ENCODE results near the gene PRDM16.

- TF ChIP-seq EP300 (IDR thresholded peaks at IDR 0.05; ENCODE audit: low read depth), result no peak
- TF ChIP-seq, protein P1, sequence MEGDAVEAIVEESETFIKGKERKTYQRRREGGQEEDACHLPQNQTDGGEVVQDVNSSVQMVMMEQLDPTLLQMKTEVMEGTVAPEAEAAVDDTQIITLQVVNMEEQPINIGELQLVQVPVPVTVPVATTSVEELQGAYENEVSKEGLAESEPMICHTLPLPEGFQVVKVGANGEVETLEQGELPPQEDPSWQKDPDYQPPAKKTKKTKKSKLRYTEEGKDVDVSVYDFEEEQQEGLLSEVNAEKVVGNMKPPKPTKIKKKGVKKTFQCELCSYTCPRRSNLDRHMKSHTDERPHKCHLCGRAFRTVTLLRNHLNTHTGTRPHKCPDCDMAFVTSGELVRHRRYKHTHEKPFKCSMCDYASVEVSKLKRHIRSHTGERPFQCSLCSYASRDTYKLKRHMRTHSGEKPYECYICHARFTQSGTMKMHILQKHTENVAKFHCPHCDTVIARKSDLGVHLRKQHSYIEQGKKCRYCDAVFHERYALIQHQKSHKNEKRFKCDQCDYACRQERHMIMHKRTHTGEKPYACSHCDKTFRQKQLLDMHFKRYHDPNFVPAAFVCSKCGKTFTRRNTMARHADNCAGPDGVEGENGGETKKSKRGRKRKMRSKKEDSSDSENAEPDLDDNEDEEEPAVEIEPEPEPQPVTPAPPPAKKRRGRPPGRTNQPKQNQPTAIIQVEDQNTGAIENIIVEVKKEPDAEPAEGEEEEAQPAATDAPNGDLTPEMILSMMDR (IDR thresholded peaks at IDR 0.05), result no peak
Measured at GRCh38 chr1:3040004-3040403, 29.0 kb upstream of the PRDM16 start.
